Upper lobe of right lung (tissue), 1 donor: ENCODE results near the gene RAP2C. TPM values are rescaled to one million over a fixed set of nuclear protein-coding genes. Genes with fewer than 3 reads are reported as not detected.

Experiments used
- ATAC-seq: fragments of 200-7000 bp; cut with Tn5 transposase; one replicate; pipeline ENCODE4 v1.9.1; 2020; ENCODE audit warnings: mild to moderate bottlenecking, moderate library complexity
- DNase-seq: peaks from one replicate; pipeline ENCODE4 v3.0.0-alpha.2; 2020
- H3K27ac ChIP-seq: fragments of 200-600 bp; one replicate; pipeline ENCODE4 v1.8.0; 2022
- H3K27me3 ChIP-seq: fragments of 200-600 bp; one replicate; pipeline ENCODE4 v1.8.0; 2022; ENCODE audit warnings: mild to moderate bottlenecking
- H3K36me3 ChIP-seq: fragments of 200-600 bp; one replicate; pipeline ENCODE4 v1.8.0; 2022
- H3K4me1 ChIP-seq: fragments of 200-600 bp; one replicate; pipeline ENCODE4 v1.8.0; 2022
- H3K4me3 ChIP-seq: fragments of 200-600 bp; one replicate; pipeline ENCODE4 v1.8.0; 2022; ENCODE audit warnings: mild to moderate bottlenecking
- H3K9me3 ChIP-seq: fragments of 200-600 bp; one replicate; pipeline ENCODE4 v1.8.0; 2022
- intact Hi-C: fragments of 100-400 bp; cut with DNase I; formaldehyde crosslinking; loops from one replicate; pipeline ENCODE4 v1.11.0; 2022
- total RNA-seq: library from RNA; stranded (reverse); fragmentation: NEBNext Ultra II Directional; extraction: Animal tissue kit (Norgen Biotek cat#: 25700); gene quantifications from one replicate; pipeline ENCODE4 v1.2.1, GENCODE V29; 2021
- TF ChIP-seq, protein P1 (sequence below): fragments of 200-600 bp; IDR thresholded peaks from one replicate; pipeline ENCODE4 v1.8.0; 2022; ENCODE audit warnings: antibody characterized with exemption
- donor health status: DM: no; HTN: yes; CAD: no; lungs with severe emphysema.

The RAP2C gene
- total RNA-seq, 1 donor from 2014 or later = 24.3 TPM

GRCh38 chrX:132214518-132214917 is 4.7 kb downstream of the RAP2C start:
- intact Hi-C loops = no loop called here
- TF ChIP-seq, protein P1, sequence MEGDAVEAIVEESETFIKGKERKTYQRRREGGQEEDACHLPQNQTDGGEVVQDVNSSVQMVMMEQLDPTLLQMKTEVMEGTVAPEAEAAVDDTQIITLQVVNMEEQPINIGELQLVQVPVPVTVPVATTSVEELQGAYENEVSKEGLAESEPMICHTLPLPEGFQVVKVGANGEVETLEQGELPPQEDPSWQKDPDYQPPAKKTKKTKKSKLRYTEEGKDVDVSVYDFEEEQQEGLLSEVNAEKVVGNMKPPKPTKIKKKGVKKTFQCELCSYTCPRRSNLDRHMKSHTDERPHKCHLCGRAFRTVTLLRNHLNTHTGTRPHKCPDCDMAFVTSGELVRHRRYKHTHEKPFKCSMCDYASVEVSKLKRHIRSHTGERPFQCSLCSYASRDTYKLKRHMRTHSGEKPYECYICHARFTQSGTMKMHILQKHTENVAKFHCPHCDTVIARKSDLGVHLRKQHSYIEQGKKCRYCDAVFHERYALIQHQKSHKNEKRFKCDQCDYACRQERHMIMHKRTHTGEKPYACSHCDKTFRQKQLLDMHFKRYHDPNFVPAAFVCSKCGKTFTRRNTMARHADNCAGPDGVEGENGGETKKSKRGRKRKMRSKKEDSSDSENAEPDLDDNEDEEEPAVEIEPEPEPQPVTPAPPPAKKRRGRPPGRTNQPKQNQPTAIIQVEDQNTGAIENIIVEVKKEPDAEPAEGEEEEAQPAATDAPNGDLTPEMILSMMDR = no peak

DNA sequence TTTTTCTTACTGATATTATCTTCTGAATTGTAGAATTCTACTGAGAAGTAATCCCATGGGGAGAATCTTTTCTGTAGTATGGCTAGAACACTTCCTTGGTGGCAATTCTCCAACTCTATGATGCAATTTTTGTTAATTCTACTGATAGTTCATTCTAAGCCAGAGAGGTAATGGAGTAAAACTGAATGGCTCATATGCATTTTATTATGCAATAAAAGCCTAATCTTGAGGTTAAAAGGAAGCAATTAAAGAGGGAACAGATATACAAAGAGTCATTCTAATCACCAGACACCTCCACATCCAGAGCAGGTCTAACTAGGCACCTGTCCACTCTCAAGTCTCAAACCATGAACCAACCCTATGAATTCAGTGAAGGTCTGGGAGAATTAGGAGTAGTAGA is 9.7 kb downstream of the RAP2C start:
- no peak for ATAC-seq
- intact Hi-C loops = no loop called here
- no peak overlapping the region for H3K4me3 ChIP-seq
- DNase-seq = no peak
- no peaks in the 10 kb centered on the region for H3K36me3 ChIP-seq
- H3K9me3 ChIP-seq = no peaks in the 10 kb centered on the region
- no peaks in the 10 kb centered on the region for H3K27me3 ChIP-seq
- no peak overlapping the region for H3K27ac ChIP-seq
- H3K4me1 ChIP-seq = no peaks in the 10 kb centered on the region
- TF ChIP-seq, protein P1 = no peak

More at GRCh38 chrX:132214518-132214917, 4.7 kb downstream of the RAP2C start:
- Histone ChIP-seq H3K9me3 (no peaks in the 10 kb centered on the region), H3K4me1 (peaks cover 11% of the 10 kb centered on the region), H3K4me3 (no peak overlapping the region), H3K27ac (no peak overlapping the region), H3K27me3 (no peaks in the 10 kb centered on the region), H3K36me3 (no peaks in the 10 kb centered on the region)
- DNase-seq (no peak), ATAC-seq (no peak)

DNA sequence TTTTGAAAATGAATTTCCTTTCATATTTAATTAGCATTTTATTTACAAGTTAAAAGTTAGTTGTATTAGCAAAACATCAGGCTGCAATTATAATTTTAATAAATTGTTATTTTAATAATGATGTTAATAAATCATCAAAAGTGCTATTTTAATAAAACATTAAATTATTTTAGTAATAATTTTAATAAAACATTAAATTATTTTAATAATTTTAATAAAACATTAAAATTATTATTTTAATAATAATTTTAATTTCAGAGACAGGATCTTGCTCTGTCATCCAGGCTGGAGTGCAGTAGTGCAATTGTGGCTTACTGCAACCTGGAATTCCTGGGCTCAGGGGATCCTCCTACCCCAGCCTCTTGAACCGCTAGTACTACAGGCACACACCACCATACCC is 10.8 kb downstream of the RAP2C start:
- TF ChIP-seq, protein P1 = no peak
- H3K4me1 ChIP-seq = no peaks in the 10 kb centered on the region
- no peaks in the 10 kb centered on the region for H3K9me3 ChIP-seq
- H3K27me3 ChIP-seq = no peaks in the 10 kb centered on the region
- DNase-seq = no peak
- H3K4me3 ChIP-seq = no peak overlapping the region
- ATAC-seq = no peak
- intact Hi-C loops = no loop called here
- no peaks in the 10 kb centered on the region for H3K36me3 ChIP-seq
- no peak overlapping the region for H3K27ac ChIP-seq

DNA sequence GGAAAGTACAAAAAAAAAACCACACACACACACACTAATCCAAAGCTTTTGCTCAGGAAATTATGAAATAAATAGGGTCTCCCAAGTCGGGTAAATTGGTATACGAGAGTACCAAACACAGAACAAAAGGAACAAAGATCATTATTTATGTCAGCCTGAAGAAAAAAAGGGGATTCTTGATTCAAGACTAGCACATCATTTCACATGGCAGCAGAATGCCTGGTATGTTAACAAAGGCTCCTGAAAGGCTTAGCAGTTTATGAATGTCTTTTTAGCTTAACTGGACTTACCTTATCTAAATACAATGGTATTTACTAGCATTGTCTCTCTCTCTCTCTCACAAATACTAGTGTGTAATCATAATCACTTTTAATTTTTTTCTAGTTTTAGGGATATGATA is 11.3 kb downstream of the RAP2C start:
- intact Hi-C loops = no loop called here
- Histone ChIP-seq H3K27ac (no peak overlapping the region), H3K9me3 (no peaks in the 10 kb centered on the region), H3K27me3 (no peaks in the 10 kb centered on the region), H3K4me1 (no peaks in the 10 kb centered on the region), H3K4me3 (no peak overlapping the region), H3K36me3 (no peaks in the 10 kb centered on the region)
- ATAC-seq = no peak
- no peak for DNase-seq
- TF ChIP-seq, protein P1 = no peak

- TF ChIP-seq, protein P1 = no peak
- Histone ChIP-seq H3K4me3 (no peak overlapping the region), H3K27me3 (no peaks in the 10 kb centered on the region), H3K36me3 (no peaks in the 10 kb centered on the region), H3K27ac (no peak overlapping the region), H3K4me1 (no peaks in the 10 kb centered on the region), H3K9me3 (no peaks in the 10 kb centered on the region)
- no peak for ATAC-seq
- DNase-seq = no peak
- intact Hi-C loops = no loop called here
These were observed 13.0 kb downstream of the RAP2C start for GRCh38 chrX:132206259-132206658.

GRCh38 chrX:132204629-132205028 is 14.6 kb downstream of the RAP2C start:
- H3K9me3 ChIP-seq = no peaks in the 10 kb centered on the region
- DNase-seq (no peak), ATAC-seq (no peak)
- H3K27ac ChIP-seq = no peak overlapping the region
- H3K4me3 ChIP-seq = no peak overlapping the region
- intact Hi-C loops = no loop called here
- H3K27me3 ChIP-seq = no peaks in the 10 kb centered on the region
- no peaks in the 10 kb centered on the region for H3K4me1 ChIP-seq
- TF ChIP-seq, protein P1 = no peak
- no peaks in the 10 kb centered on the region for H3K36me3 ChIP-seq
